Activated CD4-positive, alpha-beta T cell treated with anti-CD3 and anti-CD28 coated beads, Interleukin-2, amount 50 U/mL, for 4 hours (primary cell): ENCODE data around the gene SLC17A8.

Experiments used
- DNase-seq, 2 experiments: peaks; one replicate each; pipeline ENCODE4 v3.0.0-alpha.2; 2020

SLC17A8 gene

GRCh38 chr12:100433701-100434100 lies 76.8 kb downstream of the SLC17A8 start:
- no peak for DNase-seq

- no peak for DNase-seq
Measured at GRCh38 chr12:100434177-100434576, 77.3 kb downstream of the SLC17A8 start.

- no peak for DNase-seq
Measured at GRCh38 chr12:100435957-100436356, 79.1 kb downstream of the SLC17A8 start.

- no peak for DNase-seq
Measured at GRCh38 chr12:100437038-100437841, 80.4 kb downstream of the SLC17A8 start.

DNA sequence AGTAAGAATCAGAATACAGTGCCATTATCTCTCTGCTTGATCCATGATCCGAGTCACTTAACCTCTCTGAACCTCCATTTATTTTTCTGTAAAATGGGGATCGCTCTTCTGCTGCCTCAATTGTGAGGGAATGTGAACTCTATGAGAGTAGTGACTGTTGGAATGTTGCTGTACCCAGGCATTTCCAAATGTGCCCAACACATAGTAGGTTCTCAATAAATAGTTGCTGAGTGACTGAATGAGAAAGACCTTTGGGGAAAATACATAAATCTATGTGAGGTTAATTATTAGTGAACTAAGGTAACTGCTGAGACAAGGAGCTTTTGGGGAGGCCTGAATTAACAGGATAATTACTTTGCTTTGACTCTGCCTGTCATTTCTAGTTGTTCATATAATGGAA lies 82.9 kb downstream of the SLC17A8 start:
- no peak for DNase-seq

DNA sequence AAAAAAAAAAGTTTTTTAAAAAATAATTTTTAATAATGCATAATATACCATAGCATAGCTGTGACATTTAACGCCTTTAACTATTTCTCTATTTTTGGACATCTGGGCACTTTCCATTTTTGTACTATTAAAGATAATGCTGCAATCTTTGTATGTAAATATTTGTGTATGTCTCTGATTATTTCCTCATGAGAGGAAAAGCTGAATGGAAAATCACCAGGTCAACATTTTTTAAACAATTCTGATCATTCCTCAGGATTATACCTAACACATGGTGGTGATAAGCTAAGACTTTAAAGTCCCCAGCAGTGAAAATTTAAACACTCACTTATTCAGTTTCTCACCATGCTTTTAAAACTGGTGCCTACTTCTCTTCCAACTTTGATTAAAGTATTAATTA lies 85.5 kb downstream of the SLC17A8 start:
- DNase-seq: no peak

- DNase-seq: no peak
Measured at GRCh38 chr12:100443434-100443833, 86.6 kb downstream of the SLC17A8 start.

- DNase-seq: no peak
Measured at GRCh38 chr12:100445081-100445481, 88.2 kb downstream of the SLC17A8 start.

DNA sequence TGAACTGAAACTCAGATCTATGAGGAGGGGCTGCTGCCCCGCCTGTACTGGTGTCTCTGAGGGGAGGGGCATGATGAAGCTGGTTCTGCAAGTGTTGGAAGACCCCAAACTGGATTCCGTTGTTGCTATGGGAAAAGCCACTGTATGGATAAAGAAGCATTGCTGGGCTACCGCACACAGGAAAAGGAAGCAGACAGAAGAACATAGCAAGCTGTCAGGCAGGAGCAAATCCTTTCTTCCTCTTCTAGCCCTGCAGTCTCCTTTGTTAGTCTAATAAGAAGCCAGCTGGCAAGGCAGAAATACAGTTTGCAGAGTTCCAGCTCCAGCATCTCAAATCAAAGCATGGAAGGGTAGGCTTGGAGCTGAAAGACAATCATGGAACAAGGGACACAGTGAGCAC lies 90.5 kb downstream of the SLC17A8 start:
- no peak for DNase-seq

DNA sequence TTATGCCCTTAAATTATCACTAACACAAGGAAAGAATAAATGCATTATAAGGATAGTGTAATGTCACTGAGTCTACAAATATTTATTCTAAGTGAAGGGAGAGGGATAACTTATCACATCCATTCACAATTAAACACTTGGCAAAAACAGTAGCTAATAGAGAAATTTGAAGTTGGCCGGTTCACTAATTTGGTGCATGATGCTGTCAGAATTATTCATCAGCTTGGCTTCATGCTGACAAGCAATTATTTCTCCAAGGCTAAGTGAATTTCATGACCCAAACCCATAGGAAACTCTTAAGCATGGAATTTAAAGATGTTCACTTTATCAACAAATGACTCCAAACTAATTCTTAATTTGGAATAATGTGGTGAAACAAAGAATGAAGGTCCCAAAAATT lies 91.8 kb downstream of the SLC17A8 start:
- DNase-seq: no peak

GRCh38 chr12:100450735-100451134 lies 93.9 kb downstream of the SLC17A8 start:
- DNase-seq: no peak

- no peak for DNase-seq
Measured at GRCh38 chr12:100453951-100454350, 97.1 kb downstream of the SLC17A8 start.

DNA sequence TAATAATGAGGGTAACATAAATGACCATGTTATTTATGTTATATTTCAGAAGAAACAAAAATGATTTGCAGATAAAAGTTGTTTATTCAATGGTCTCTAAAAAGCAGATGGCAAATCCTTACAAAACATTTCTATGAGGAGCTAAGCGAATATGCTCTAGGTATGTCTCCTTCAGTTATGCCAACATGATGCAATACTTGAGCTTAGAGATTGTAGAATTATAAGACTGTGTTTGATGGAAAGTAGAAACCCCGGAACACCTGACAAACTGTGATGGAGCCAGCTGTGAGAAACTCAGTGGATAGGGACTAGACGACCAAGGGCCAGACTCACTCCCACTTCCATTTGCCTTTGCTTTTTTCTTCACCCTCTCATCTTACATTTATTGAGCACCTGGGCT lies 99.0 kb downstream of the SLC17A8 start:
- DNase-seq: no peak

- no peak for DNase-seq
Measured at GRCh38 chr12:100458191-100458590, 101.3 kb downstream of the SLC17A8 start.

GRCh38 chr12:100460702-100461101 lies 103.8 kb downstream of the SLC17A8 start:
- DNase-seq: no peak

DNA sequence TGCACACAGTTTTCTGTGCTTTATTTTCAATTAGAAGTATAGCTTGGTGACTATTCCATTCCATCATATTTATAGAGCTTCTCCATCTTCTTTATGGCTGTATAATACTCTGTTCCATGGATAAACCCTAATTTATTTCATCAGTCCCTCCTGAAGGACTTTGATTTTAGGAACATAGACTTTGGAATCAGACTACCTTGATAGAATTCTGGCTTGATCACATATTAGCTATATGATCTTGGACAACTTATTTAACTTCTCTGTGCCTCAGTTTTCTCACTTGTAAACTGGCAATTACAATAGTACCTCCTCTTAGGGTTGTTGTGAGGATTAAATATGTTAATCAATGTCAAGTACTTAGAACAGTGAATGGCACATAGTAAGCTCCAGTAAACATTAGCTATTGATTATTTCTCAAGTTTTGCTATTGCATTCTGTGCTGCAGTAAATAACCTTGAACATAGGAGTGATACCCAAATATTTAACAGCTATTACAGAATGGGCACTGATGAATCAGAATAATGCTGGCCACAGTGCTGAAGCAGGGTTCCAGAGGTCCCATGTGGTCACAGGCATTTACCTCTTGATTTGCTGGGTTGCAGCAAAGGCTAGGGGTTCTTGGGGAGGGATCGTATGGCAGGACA lies 104.6 kb downstream of the SLC17A8 start:
- DNase-seq: no peak

- DNase-seq: no peak
Measured at GRCh38 chr12:100463661-100464060, 106.8 kb downstream of the SLC17A8 start.

- DNase-seq: no peak
Measured at GRCh38 chr12:100464529-100464928, 107.7 kb downstream of the SLC17A8 start.

- no peak for DNase-seq
Measured at GRCh38 chr12:100468126-100468525, 111.3 kb downstream of the SLC17A8 start.
